Measurements from ENCODE around the gene CHI3L2.

Gene CHI3L2

GRCh38 chr1:111274653-111275052 lies 47.1 kb downstream of the CHI3L2 start:
- ChIA-PET POLR2A (ENCODE audit: low non-redundant PET) (no interaction called here), CTCF (no interaction called here)
- DNase-seq (ENCODE audit: low spot score): no peak
- TF ChIP-seq, protein P1, sequence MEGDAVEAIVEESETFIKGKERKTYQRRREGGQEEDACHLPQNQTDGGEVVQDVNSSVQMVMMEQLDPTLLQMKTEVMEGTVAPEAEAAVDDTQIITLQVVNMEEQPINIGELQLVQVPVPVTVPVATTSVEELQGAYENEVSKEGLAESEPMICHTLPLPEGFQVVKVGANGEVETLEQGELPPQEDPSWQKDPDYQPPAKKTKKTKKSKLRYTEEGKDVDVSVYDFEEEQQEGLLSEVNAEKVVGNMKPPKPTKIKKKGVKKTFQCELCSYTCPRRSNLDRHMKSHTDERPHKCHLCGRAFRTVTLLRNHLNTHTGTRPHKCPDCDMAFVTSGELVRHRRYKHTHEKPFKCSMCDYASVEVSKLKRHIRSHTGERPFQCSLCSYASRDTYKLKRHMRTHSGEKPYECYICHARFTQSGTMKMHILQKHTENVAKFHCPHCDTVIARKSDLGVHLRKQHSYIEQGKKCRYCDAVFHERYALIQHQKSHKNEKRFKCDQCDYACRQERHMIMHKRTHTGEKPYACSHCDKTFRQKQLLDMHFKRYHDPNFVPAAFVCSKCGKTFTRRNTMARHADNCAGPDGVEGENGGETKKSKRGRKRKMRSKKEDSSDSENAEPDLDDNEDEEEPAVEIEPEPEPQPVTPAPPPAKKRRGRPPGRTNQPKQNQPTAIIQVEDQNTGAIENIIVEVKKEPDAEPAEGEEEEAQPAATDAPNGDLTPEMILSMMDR (conservative IDR thresholded peaks at IDR 0.05; ENCODE audit: low read depth): no peak
- no peak overlapping the region for H3K27ac ChIP-seq

DNA sequence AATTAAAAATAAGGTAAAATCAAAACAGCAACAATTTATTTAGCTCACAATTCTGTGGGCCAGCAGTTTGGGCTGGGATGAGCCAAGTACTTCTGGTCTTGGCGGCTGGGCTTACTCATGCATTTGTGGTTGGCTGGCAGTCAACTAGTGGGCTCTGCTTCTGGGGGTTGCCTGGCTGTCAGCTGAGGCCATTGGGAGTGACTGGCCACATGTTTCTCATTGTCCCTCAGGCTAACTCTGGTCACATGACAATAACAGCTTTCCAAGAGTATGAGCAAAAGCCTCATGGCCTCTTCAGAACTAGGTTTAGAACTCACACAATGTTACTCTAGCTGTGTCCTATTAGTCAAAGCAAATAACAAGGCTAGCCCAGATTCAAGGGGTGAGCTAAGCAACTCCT lies 47.6 kb downstream of the CHI3L2 start:
- TF ChIP-seq, protein P1 (conservative IDR thresholded peaks at IDR 0.05; ENCODE audit: low read depth): no peak
- peak; percentile 13 for DNase-seq (ENCODE audit: low spot score)
- H3K27ac ChIP-seq: no peak overlapping the region
- POLR2A ChIA-PET (ENCODE audit: low non-redundant PET): no interaction called here
- CTCF ChIA-PET: interaction anchor here (1.1 kb wide), 1 partner anchor 81 kb away, joined by 3 read pairs; no protein-coding TSS in a partner anchor

- TF ChIP-seq, protein P1 (conservative IDR thresholded peaks at IDR 0.05; ENCODE audit: low read depth): no peak
- CTCF ChIA-PET: interaction anchor here (1.1 kb wide), 1 partner anchor 80 kb away, joined by 3 read pairs; no protein-coding TSS in a partner anchor
- H3K27ac ChIP-seq: no peak overlapping the region
- POLR2A ChIA-PET (ENCODE audit: low non-redundant PET): no interaction called here
- no peak for DNase-seq (ENCODE audit: low spot score)
These were observed 48.4 kb downstream of the CHI3L2 start for GRCh38 chr1:111275780-111276433.

- CTCF ChIA-PET: no interaction called here
- TF ChIP-seq, protein P1 (conservative IDR thresholded peaks at IDR 0.05; ENCODE audit: low read depth): no peak
- H3K27ac ChIP-seq: no peak overlapping the region
- no peak for DNase-seq (ENCODE audit: low spot score)
- POLR2A ChIA-PET (ENCODE audit: low non-redundant PET): no interaction called here
These were observed 51.6 kb downstream of the CHI3L2 start for GRCh38 chr1:111279144-111279543.

DNA sequence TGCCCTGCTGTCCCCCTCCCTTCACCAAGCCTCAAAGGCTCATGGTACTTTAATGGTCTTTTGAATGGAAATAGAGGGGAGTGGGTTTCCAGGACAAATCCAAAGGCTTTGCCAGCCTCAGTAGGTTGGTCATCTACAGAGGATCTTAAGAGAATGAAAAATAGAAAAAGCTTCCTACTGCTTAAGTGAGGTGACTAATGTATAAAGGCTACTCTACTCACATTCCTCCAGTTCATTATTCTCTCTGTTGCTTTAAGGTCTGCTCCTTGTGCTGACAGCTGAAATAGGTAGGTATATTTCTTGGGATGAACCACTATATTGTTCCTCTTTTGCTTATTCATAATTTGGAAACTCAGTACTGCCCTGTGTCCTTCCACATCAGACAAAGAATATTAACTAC lies 52.8 kb downstream of the CHI3L2 start:
- TF ChIP-seq, protein P1 (conservative IDR thresholded peaks at IDR 0.05; ENCODE audit: low read depth): no peak
- ChIA-PET POLR2A (ENCODE audit: low non-redundant PET) (no interaction called here), CTCF (no interaction called here)
- H3K27ac ChIP-seq: no peak overlapping the region
- no peak for DNase-seq (ENCODE audit: low spot score)

DNA sequence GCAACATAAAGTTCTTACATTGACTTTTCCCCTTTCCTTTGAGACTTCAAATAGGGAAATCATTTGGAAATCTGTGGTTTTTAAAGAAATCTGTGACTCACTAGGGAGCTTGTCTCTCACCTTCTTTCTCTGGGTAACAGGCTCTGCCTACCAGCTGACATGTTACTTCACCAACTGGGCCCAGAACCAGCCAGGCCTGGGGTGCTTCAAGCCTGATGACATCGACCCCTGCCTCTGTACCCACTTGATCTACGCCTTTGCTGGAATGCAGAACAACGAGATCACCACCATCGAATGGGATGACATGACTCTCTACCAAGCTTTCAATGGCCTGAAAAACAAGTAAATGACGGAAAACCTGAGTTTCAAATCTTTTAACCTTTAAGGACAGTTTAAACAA lies 53.9 kb downstream of the CHI3L2 start:
- ChIA-PET CTCF (no interaction called here), POLR2A (ENCODE audit: low non-redundant PET) (no interaction called here)
- H3K27ac ChIP-seq: no peak overlapping the region
- no peak for DNase-seq (ENCODE audit: low spot score)
- TF ChIP-seq, protein P1 (conservative IDR thresholded peaks at IDR 0.05; ENCODE audit: low read depth): no peak
